PFSK-1 (cell line): ENCODE data around the gene TMEM120B.

ENCODE experiments used
- POLR2AphosphoS5 ChIP-seq: IDR thresholded peaks from 2 replicates; pipeline ENCODE4 v1.6.1; 2012; ENCODE audit warnings: low read depth, mild to moderate bottlenecking, control low read depth, low read length, moderate library complexity
- SIN3A ChIP-seq: IDR thresholded peaks from 2 replicates; pipeline ENCODE4 v1.6.1; 2012; ENCODE audit warnings: mild to moderate bottlenecking, low read length, moderate library complexity, borderline replicate concordance; ENCODE audit not compliant: insufficient read depth
- TAF1 ChIP-seq: IDR thresholded peaks from 2 replicates; pipeline ENCODE4 v1.6.1; 2012; ENCODE audit warnings: low read length, control low read depth, borderline replicate concordance; ENCODE audit not compliant: insufficient read depth
- TF ChIP-seq, protein P1 (sequence below), 2 experiments: IDR thresholded peaks; 2 replicates each; pipeline versions ENCODE4 v1.6.1 to v1.8.0; 2011 to 2012; ENCODE audit warnings: low read depth in 2 of 2, low read length in 2 of 2, control low read depth in 1 of 2, inconsistent platforms in 1 of 2, mild to moderate bottlenecking in 1 of 2, moderate library complexity in 1 of 2; ENCODE audit not compliant: insufficient read depth in 1 of 2

GRCh38 chr12:121804417-121805111 is 92.0 kb downstream of the TMEM120B start:
- TF ChIP-seq, protein P1, sequence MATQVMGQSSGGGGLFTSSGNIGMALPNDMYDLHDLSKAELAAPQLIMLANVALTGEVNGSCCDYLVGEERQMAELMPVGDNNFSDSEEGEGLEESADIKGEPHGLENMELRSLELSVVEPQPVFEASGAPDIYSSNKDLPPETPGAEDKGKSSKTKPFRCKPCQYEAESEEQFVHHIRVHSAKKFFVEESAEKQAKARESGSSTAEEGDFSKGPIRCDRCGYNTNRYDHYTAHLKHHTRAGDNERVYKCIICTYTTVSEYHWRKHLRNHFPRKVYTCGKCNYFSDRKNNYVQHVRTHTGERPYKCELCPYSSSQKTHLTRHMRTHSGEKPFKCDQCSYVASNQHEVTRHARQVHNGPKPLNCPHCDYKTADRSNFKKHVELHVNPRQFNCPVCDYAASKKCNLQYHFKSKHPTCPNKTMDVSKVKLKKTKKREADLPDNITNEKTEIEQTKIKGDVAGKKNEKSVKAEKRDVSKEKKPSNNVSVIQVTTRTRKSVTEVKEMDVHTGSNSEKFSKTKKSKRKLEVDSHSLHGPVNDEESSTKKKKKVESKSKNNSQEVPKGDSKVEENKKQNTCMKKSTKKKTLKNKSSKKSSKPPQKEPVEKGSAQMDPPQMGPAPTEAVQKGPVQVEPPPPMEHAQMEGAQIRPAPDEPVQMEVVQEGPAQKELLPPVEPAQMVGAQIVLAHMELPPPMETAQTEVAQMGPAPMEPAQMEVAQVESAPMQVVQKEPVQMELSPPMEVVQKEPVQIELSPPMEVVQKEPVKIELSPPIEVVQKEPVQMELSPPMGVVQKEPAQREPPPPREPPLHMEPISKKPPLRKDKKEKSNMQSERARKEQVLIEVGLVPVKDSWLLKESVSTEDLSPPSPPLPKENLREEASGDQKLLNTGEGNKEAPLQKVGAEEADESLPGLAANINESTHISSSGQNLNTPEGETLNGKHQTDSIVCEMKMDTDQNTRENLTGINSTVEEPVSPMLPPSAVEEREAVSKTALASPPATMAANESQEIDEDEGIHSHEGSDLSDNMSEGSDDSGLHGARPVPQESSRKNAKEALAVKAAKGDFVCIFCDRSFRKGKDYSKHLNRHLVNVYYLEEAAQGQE (IDR thresholded peaks at IDR 0.05; ENCODE audit: insufficient read depth in 1 of 2, low read depth in 2 of 2, low read length in 2 of 2) = no peak
- TF ChIP-seq POLR2AphosphoS5 = no peak
- TF ChIP-seq TAF1 = no peak
- no peak for TF ChIP-seq SIN3A
